ENCODE measurements around the gene EPHB1.

EPHB1 gene

GRCh38 chr3:134916276-134916961, 121.4 kb downstream of the EPHB1 start:
- TF ChIP-seq TAF1 (IDR thresholded peaks at IDR 0.05; ENCODE audit: borderline replicate concordance, insufficient read depth, low read length), result no peak
- no peak for TF ChIP-seq FOXP2 (optimal IDR thresholded peaks at IDR 0.05; ENCODE audit: borderline replicate concordance, extremely low read depth, extremely low read length, insufficient read depth)
- no peak for TF ChIP-seq SIN3A (IDR thresholded peaks at IDR 0.05; ENCODE audit: borderline replicate concordance, insufficient read depth, low read length)
- TF ChIP-seq POLR2AphosphoS5 (IDR thresholded peaks at IDR 0.05; ENCODE audit: low read depth, low read length), result no peak
- TF ChIP-seq REST (IDR thresholded peaks at IDR 0.05; ENCODE audit: insufficient read depth in 1 of 2, low read depth in 2 of 2, low read length in 2 of 2), result no peak

GRCh38 chr3:134917631-134918030, 122.6 kb downstream of the EPHB1 start:
- no peak for TF ChIP-seq REST (IDR thresholded peaks at IDR 0.05; ENCODE audit: insufficient read depth in 1 of 2, low read depth in 2 of 2, low read length in 2 of 2)
- TF ChIP-seq TAF1 (IDR thresholded peaks at IDR 0.05; ENCODE audit: borderline replicate concordance, insufficient read depth, low read length), result no peak
- TF ChIP-seq SIN3A (IDR thresholded peaks at IDR 0.05; ENCODE audit: borderline replicate concordance, insufficient read depth, low read length), result no peak
- TF ChIP-seq FOXP2 (optimal IDR thresholded peaks at IDR 0.05; ENCODE audit: borderline replicate concordance, extremely low read depth, extremely low read length, insufficient read depth), result no peak
- no peak for TF ChIP-seq POLR2AphosphoS5 (IDR thresholded peaks at IDR 0.05; ENCODE audit: low read depth, low read length)

- TF ChIP-seq POLR2AphosphoS5 (IDR thresholded peaks at IDR 0.05; ENCODE audit: low read depth, low read length) (no peak), FOXP2 (optimal IDR thresholded peaks at IDR 0.05; ENCODE audit: borderline replicate concordance, extremely low read depth, extremely low read length, insufficient read depth) (no peak), TAF1 (IDR thresholded peaks at IDR 0.05; ENCODE audit: borderline replicate concordance, insufficient read depth, low read length) (no peak), SIN3A (IDR thresholded peaks at IDR 0.05; ENCODE audit: borderline replicate concordance, insufficient read depth, low read length) (no peak), REST (IDR thresholded peaks at IDR 0.05; ENCODE audit: insufficient read depth in 1 of 2, low read depth in 2 of 2, low read length in 2 of 2) (no peak)
Measured at GRCh38 chr3:134918441-134918840, 123.4 kb downstream of the EPHB1 start.

- TF ChIP-seq POLR2AphosphoS5 (IDR thresholded peaks at IDR 0.05; ENCODE audit: low read depth, low read length), result no peak
- TF ChIP-seq REST (IDR thresholded peaks at IDR 0.05; ENCODE audit: insufficient read depth in 1 of 2, low read depth in 2 of 2, low read length in 2 of 2), result no peak
- TF ChIP-seq TAF1 (IDR thresholded peaks at IDR 0.05; ENCODE audit: borderline replicate concordance, insufficient read depth, low read length), result no peak
- TF ChIP-seq FOXP2 (optimal IDR thresholded peaks at IDR 0.05; ENCODE audit: borderline replicate concordance, extremely low read depth, extremely low read length, insufficient read depth), result no peak
- TF ChIP-seq SIN3A (IDR thresholded peaks at IDR 0.05; ENCODE audit: borderline replicate concordance, insufficient read depth, low read length), result no peak
Measured at GRCh38 chr3:134922101-134922500, 127.0 kb downstream of the EPHB1 start.

Measured in PFSK-1 (cell line).